RPMI8226 (cell line): ENCODE measurements around the gene CFAP99.
"Not testable (repeated sequence)": the region's sequence is repeated elsewhere in the genome, so short reads cannot be mapped to it uniquely, and the experiment has no call there.

ENCODE experiments used
- DNase-seq: peaks from one replicate; pipeline ENCODE4 v3.0.0-alpha.2; 2015

CFAP99 gene

DNA sequence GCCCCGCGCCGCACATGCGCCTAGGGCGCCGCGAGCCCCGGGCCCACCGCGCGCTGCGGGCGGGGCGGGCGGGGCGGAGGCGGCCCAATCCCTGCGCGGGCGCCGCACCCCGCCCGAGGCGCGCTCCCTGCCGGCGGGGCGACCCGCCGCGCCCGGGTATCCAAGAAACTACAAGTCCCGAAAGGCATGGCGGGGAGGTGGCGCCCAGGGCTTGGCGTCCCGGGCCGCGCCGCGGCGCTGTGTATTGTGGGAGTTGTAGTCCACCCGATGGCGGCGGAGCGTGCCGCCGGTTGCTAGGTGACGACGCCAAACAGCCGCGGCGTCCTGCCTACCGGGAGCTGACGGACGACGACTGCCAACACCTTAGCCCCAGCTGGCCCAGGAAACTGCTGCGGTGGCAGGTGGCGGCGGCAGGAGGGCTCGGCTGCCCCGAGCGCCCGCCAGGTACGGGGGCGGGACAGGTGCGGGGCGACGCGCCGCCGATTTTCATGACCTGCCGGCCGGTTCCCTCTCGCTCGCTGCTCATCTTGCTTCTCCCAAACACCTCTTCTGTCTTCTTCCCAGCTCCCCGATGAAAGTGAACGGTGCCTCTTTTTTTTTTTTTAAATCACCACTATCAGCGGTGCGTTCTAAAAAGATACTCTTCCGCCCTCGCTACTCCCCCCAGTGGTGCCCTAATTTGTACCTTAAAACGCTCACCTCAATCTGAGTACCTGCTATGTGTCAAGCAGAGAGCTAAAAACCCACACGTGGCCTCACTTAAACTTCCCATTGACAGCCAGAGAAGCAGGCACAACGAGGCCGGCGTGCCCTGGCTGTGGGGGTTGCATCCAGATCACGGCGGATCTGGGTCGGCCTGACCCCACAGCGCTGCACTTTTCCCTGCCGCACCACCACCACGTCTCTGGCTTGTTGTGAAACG lies at the start of gene CFAP99:
Gene CFAP99 (plus strand): TSS at position 306 of the 922 bp plus-strand sequence.
- peak; percentile 97 for DNase-seq

DNA sequence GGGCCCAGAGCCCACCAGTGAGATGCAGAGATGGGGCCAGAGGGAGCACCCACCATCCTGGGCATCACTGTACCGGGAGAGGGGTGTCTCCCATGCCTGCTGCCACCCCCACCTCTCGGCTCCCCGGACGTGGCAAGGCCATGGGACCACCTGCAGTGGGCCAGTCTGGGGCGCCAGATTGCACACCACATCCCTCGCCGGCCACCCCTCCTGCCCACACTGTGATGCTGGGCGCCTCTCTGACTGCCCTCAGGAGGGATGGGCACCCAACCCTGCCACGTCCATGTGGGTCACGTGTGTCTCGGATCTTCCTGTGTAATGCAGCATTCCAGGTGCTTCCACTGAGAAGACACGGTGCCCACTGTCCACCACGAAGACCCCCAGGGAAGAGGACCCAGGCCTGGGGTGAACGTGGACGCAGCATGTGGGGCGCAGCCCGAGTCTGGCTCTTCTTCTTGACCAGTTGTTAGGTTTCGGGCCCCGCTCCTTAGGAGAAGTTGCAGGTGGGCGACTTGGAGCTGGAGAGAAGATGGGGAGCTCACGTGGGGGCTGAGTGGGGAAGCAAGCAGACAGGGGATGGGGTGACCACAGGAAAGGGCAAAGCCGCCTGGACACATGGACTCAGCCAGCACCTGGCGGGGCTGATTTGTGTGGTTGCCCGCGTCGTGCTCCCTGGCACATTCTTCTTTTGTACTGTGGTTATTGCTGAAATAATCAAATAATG lies 48.0 kb upstream of the CFAP99 start:
- no peak for DNase-seq

DNA sequence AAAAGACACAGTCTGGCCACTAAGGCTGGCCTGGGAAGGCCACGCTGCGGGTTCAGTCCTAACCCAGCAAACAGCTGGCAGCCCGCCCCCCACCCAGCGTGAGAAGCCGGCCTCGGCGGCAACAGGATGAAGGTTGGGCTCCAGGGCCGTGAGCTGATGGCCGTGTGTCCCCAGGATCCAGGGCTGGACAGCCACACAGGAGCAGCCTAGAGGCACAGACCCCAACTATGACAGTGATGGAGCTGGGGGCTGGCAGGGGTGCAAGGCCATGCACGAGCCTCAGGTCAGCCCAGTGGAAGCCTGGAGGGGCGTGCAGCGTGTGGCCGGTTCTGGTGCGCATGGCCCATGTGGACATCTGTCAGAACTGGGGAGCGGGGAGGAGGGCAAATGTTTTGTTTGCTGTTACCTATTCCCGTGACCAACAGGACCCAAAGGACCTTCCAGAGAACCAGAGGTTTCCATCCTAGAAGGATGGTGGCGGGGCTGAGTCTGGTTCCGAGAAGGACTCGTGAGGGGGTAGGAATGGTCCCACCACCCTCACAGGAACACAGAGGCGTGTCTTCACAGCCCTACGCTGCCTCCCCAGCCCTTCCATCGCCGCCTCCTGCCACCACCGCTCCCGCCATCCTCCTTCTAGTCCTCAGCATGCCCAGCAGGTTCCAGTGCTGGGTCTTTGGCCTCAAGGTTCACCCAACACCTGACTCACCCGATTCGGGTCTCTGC lies 46.8 kb upstream of the CFAP99 start:
- DNase-seq, result no peak

DNA sequence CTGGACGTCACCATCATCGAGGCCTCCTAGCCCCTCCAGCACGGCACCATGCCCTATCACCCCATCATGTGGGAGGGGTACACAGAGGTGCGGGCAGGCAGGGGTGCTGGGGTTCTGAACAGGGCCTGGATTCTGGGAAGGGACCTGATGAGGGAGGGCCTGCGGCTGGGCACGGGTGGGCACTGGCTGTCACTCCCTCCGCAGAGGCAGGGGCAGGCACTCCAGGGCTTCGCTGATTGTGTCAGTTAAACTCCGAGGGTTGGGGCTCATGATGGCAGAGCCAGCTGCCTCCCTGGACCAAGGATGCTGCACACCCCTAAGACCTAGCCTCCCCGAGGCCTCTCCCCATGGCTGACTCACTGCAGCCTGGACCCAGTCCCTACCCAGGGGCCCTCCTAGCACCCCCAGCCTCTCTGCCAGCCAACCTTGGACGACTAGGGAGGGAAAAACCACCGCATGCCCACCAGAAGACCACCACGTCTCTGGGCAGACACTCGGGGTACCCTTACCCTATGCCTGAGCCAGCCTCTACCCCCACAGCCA lies 46.2 kb upstream of the CFAP99 start:
- no peak for DNase-seq

DNA sequence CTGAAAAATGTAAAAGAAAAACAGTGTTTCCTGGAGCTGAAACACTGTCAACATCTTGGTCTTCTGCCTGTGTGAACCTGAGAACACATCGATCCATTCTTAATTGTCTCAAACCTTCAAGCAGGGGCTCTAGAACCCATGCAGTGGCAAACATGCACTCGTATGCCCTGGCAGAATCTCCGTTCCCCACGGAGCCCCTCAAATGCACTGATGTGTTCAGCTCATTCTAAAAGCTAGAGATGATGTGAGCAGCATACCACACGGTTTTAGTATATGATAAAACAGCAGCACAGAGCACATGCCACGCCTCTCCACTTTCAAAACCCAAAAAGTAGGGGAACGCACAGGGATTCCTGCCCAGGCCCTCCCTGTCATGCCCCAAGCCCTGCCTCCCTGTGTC lies 45.2 kb upstream of the CFAP99 start:
- DNase-seq, result no peak

DNA sequence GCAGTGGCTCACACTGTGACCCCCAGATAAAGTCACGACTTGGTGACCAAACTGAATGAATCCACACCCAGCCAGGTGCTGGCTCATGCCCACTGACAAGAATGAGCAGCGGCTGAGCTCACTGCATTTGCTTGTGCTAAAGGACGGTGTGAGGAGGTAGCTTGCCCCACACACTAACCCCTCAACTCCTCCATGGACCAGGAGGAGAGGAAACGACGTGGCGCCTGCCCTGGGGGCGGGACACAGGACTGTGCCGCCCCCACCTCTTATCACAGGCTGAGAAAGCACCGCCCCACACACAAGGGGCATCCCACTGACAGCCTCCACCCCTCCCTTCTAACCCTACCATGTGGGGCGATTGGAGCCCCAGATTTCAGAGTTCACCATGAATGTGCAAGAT lies 43.3 kb upstream of the CFAP99 start:
- no peak for DNase-seq

DNA sequence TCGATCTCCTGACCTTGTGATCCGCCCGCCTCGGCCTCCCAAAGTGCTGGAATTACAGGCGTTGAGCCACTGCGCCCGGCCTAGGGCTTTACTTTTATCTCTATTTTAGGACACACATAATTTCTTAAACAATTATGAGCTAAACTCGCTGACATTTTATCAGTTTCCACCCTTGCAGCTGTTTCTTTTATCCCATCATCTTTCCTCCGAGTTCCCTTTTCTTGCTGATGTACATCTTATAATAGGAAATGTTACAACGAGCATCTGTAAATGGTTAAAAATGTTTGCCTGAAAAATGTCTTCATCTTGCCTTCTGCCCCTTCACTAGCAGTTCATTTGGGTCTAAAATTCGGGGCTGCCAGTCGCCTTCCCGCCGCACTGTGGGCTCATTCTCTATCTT lies 41.5 kb upstream of the CFAP99 start:
- no peak for DNase-seq

DNA sequence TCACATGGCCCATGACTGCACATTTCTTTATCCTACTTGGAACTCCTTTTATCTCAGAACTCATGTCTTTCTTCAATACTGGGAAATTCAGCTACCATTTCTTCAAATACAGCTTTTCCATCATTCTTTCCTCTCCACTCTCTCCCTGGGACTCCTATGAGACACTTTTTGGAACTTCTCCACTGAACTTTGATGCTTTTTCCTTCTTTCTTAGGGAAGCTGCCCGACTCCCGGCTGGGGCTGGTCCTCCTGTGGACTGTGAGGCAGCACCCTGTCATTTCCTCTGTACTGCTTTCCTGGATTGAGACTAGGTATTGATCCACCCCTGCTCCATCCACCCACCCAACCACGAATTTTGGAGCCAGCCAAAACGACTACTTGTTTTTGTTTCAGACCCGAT lies 40.4 kb upstream of the CFAP99 start:
- DNase-seq, result no peak

DNA sequence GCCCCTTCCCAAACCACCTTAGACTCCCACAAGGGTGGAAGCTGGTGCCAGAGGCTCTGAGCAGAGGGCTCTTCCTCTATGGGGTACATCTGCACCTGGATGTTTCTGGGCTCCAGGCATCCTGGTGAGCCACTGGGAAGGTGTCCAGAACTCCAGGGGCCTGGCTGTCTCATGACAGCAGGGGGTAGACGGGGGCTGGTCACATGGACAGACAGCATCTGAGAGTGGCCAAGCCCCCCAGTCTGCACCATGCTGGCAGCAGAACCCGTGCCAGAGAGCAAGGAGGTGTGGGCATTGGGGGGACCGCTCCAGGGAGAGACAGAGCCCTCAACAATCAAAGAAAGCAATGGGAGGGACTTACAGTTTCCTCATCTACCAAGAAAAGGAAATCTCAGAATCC lies 39.9 kb upstream of the CFAP99 start:
- DNase-seq, result no peak

DNA sequence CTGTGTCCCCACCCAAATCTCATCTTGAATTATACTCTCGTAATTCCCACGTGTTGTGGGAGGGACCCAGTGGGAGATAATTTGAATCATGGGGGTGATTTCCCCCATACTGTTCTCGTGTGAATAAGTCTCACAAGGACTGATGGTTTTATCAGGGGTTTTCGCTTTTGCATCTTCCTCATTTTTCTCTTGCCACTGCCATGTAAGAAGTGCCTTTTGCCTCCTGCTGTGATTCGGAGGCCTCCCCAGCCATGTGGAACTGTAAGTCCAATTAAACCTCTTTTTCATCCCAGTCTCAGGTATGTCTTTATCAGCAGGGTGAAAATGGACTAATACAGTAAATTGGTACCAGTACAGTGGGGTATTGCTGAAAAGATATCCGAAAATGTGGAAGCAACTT lies 38.2 kb upstream of the CFAP99 start:
- not testable (repeated sequence) for DNase-seq

DNA sequence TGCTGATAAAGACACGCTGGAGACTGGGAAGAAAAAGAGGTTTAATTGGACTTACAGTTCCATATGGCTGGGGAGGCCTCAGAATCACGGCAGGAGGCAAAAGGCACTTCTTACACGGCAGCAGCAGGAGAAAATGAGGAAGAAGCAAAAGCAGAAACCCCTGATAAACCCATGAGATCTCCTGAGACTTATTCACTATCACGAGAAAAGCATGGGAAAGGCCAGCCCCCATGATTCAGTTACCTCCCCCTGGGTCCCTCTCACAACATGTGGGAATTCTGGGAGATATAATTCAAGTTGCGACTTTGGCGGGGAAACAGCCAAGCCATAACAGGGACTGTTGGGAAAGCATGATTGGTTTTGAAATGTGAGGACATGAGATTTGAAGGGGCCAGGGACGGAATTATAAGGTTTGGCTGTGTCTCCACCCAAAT lies 36.0 kb upstream of the CFAP99 start:
- DNase-seq, result not testable (repeated sequence)

DNA sequence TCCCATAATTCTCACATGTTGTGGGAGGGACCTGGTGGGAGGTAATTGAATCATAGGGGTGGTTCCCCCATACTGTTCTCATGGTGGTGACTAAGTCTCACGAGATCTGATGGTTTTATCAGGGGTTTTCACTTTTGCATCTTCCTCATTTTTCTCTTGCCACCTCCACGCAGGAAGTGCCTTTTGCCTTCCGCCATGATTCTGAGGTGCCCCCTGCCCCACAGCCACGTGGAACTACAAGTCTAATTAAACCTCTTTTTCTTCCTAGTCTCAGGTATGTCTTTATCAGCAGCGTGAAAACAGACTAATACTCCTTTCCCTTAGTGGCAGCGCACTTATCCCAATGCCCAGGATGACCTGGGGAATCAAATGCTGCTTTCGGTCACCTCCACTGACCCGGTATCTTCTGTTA lies 35.5 kb upstream of the CFAP99 start:
- not testable (repeated sequence) for DNase-seq

DNA sequence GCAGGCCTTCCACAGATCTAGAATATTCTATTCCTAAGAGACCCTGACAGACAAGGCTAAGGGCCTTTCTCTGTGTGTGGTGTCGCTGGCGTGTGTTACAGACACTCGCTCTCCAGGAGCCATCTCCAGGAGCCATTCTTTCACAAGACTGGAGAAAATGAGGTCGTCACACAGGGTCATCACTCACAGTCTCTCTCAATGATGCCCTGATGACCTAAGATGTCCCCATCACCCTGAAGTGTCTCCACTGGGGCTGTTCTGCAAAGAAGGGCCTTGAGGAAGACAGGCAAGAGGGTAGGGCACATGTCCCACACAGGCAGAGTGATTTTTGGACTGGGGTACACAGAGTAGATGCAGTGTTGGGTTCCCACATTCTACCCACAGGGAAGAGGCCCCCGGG lies 35.0 kb upstream of the CFAP99 start:
- DNase-seq, result no peak

DNA sequence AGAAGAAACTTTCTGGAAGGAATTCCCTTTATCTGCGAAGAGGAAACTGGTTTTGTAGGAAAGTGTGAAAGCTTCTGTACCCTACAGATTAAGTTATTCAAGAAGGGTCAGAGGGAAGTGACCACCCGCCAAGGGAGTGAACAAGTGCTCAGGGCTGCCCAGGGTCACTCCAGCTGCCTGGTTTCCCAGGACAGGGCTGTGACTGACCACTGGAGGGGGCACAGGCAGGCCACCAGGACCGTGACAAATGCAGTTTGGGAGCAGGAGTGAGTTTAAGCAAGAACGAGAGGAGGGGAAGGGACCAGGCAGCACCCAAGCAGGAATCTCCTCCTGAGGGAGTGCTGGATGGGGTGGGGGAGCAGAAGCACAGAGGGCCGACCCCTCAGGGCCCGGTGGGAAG lies 34.5 kb upstream of the CFAP99 start:
- no peak for DNase-seq

DNA sequence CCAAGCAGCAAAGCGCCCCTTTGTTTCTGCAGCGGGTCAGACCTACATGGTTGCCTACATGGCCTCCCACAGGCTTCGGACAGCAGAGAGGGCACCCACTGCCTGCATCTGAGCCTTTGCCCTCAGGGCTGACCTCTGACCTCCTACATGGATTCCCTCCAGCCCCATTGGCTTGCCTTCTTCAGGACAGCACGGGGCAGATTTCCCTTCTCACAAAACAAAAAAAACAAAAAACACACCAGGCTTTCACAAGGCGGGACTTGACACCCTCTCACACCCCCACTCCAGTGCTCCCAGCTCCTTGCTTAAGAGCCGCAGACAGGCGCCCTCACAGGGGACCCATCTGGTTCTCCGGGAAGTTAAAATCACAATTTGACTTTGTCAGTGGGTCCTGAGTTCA lies 33.2 kb upstream of the CFAP99 start:
- DNase-seq, result no peak

DNA sequence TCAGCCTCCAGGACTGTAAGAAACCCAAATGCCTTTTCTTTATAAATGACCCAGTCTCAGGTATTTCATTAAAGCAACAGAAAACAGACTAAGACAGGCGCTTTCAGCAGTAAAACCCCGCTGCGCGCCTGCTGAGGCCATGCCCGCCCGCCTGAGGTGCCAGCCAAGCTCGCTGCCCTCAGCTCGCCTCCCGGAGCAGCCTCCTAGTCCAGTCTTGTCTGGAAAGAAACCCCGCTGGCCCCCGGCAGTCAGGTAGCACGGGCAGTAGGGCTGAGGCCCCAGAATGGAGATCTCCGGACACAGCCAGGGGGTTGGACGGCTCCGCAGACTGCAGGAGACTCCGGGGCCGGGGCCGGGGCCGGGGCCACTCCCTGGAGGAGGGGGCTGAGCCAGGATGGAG lies 32.0 kb upstream of the CFAP99 start:
- no peak for DNase-seq

DNA sequence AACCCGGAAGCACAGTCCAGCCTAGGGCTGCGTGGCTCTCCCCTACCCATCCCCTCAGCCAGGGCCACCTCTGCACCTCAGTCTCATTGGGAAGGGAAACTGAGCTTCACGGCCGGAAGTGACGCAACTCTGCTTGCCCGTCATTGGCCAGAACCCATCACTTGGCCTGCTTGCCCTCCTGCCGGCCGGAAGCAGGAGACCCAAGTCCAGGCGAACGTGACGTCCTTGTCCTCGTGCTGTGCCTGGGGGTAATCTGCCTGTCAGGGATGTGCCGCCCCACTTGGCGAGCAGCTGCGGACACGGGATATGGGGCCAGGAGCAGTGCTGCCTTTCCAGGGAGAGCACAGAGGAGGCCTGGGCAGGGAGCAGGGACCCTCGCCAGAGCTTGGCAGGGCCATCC lies 31.5 kb upstream of the CFAP99 start:
- DNase-seq, result no peak

DNA sequence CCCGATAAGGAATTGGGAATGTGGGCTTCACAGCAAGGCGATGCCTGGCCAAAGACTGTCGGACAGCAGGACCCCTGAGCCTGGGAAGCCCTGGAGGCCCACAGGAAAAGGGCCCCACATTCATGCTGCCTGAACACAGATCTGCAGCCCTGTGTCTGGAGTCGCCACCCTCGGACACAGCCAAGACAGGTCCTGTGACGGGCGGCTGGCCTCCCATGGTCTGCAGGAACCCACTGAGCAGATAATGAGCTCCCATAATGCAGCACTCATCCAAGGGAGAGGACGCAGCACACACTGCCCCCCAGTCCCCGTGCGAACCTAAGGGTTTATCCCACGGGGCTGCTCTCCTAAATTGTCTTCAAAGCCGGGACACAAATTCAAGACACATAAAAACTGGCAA lies 30.9 kb upstream of the CFAP99 start:
- DNase-seq, result no peak

DNA sequence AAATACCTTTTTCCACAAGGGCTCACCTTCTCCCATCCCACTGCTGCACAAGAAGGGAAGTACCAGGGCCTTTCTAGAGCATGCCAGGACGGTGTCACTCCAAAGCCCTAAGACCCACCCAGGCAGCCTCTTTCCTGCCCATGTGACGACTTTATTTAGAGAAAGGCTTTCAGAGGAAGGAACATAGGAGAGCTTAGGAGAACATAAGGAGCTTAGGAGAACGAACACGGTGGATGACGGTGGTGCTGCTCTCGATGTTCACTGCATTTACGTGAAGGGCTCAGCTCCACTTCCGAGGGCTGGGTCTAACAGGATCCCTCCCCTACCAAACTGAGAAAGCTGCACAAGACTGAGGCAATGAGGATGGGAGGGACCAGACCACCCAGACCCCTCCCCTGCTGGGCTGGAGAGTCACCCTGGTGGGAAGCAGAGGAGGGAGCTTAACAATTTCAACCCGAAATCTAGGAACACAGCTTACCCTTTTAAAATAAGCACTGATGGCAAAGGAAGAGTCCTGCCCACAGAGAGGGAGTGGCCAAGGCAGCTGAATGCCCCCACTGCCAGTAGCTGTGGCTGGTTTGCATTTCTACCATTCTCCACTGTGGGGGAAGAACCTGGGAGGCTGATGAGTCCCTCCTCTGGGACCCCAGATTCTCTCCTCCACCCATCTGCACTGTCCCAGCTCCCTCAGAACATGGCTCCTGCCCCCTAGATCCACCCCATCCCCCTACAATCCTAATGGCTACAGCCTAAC lies 30.1 kb upstream of the CFAP99 start:
- DNase-seq, result no peak

DNA sequence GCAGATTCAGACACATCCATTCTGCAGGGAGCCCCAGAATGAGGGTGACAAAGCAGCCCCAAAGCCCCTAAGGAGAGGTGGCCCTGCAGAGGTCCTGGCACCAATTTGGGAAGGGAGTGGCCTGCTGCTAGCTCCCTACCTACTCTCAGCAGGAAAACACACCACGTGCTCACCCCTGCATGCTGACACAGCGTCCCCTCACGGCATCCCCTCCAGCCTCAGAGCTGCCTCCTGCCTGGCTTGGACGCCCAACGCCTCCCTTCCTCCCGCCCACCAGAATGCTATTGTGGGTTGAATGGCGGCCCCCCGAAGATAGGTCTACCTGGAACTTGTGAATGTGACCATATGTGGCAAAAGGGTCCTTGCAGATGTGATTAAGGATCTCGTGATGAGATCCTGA lies 29.1 kb upstream of the CFAP99 start:
- no peak for DNase-seq

DNA sequence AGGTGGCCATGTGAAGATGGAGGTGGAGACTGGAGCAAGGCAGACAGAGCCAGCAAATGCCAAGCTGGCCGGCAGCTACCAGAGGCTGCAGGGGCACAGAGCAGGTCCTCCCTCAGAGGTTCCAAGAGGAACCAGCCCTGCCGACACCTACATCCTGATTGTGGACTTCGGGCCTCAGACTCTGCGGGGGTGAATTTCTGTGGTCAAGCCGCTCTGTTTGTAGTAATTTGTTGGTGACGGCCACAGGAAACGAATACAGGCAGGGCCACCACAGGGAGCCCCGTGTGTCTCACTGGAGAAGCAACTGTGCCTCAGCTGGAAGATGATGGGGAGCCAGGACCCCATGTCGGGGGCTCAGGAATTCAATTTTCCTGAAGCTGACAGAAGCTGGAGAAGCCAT lies 28.6 kb upstream of the CFAP99 start:
- DNase-seq, result no peak

DNA sequence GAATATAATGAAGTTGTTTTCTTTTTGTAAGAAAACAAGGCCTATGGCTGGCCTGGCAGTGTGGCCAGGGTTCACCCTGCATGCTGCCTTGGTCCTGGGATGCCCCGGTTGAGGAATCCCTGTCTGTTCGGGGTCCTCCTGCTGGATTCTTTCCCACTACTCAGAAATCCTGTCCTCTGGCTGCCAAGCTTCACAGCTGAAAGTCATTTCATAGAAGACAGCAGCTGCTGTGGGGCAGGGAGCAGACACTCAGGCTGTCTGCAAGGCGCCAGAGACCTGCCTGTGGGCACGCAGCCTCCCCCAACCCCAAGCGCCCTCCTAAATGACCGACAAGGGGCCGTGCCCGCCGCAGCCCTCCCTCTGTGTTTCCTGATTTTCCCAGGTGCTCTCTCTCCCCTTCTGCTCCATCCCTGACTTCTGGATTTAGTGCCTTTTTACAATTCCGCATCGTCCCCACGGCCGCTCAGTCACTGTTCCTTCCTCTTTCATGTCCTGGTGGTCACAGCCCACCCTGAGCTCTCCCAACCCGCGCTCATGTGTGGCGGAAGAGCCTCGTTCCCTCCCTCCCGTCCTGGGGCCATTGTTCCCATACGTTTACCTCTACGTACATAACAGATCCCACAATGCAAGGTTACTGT lies 27.9 kb upstream of the CFAP99 start:
- no peak for DNase-seq
